Fibroblast of villous mesenchyme (primary cell): Measurements from ENCODE around the gene NAA35. TPM values are rescaled to one million over a fixed set of nuclear protein-coding genes. Genes with fewer than 3 reads are reported as not detected.
A peak's percentile ranks its signal among the peaks of the same experiment; 100 is the strongest.

Source experiments
- DNase-seq: peaks from one replicate; pipeline ENCODE4 v3.0.0-alpha.2; 2010; ENCODE audit warnings: low read depth
- H3K4me3 ChIP-seq: 2 replicates; pipeline ENCODE4 v1.5.1; 2011; ENCODE audit warnings: low read depth, mild to moderate bottlenecking, low read length
- CTCF ChIP-seq: IDR thresholded peaks from 2 replicates; pipeline ENCODE4 v1.5.1; 2012; ENCODE audit warnings: low read depth, mild to moderate bottlenecking, low read length; ENCODE audit not compliant: insufficient read depth
- total RNA-seq: library from RNA; depleted of rRNA; stranded (reverse); fragments of >200 nt; gene quantifications from 2 replicates; pipeline ENCODE4 v1.2.3, GENCODE V29; 2012

The NAA35 gene
- total RNA-seq, 1 donor, result 28.5 TPM

- no peak overlapping the region for H3K4me3 ChIP-seq
- TF ChIP-seq CTCF, result no peak
- DNase-seq, result no peak
Measured at GRCh38 chr9:86054695-86055094, 113.7 kb downstream of the NAA35 start.

GRCh38 chr9:86057491-86057890 is 116.5 kb downstream of the NAA35 start:
- TF ChIP-seq CTCF, result no peak
- H3K4me3 ChIP-seq, result no peak overlapping the region
- DNase-seq, result no peak

GRCh38 chr9:86061972-86062739 is 121.2 kb downstream of the NAA35 start:
- no peak for DNase-seq
- H3K4me3 ChIP-seq, result no peak overlapping the region
- no peak for TF ChIP-seq CTCF

- no peak for DNase-seq
- no peak overlapping the region for H3K4me3 ChIP-seq
- TF ChIP-seq CTCF, result no peak
Measured at GRCh38 chr9:86062845-86063693, 122.1 kb downstream of the NAA35 start.

GRCh38 chr9:86064220-86064619 is 123.3 kb downstream of the NAA35 start:
- H3K4me3 ChIP-seq, result no peak overlapping the region
- DNase-seq, result no peak
- TF ChIP-seq CTCF, result no peak

GRCh38 chr9:86069206-86069869 is 128.4 kb downstream of the NAA35 start:
- peak; percentile 14 for DNase-seq
- no peak for TF ChIP-seq CTCF
- H3K4me3 ChIP-seq, result no peak overlapping the region

Other genes starting within 250 kb of the NAA35 start
- gene AGTPBP1, start 199.2 kb upstream of the NAA35 start, total RNA-seq, result 5.5 and 6.9 TPM in 2 replicates
- 24.5 and 34.1 TPM in 2 replicates for gene GOLM1, start 158.4 kb downstream of the NAA35 start, total RNA-seq